H1 (cell line): ENCODE data around the gene AP2A2. TPM values are rescaled to one million over a fixed set of nuclear protein-coding genes. Genes with fewer than 3 reads are reported as not detected.

Source experiments
- HDAC6 ChIP-seq: IDR thresholded peaks from one replicate; pipeline ENCODE4 v1.7.1; 2012; ENCODE audit warnings: low read depth, mild to moderate bottlenecking, inconsistent platforms, low read length, moderate library complexity
- KDM5A ChIP-seq: fragments of 200-600 bp; IDR thresholded peaks from 2 replicates; pipeline ENCODE4 v1.7.1; 2012; ENCODE audit warnings: mild to moderate bottlenecking, low read length, inconsistent platforms, mixed read lengths
- MAFK ChIP-seq: IDR thresholded peaks from 2 replicates; pipeline ENCODE4 v1.6.1; 2012; ENCODE audit warnings: low read depth, mild to moderate bottlenecking, improper control_type of control experiment, low read length
- polyA plus RNA-seq, 7 experiments: library from polyadenylated mRNA; depleted of rRNA in 3 of 7; stranded (reverse) in 5 of 7; unstranded in 2 of 7; fragments of >200 nt in 5 of 7; fragments of 200-250 nt in 2 of 7; gene quantifications; 1 replicate in 5 of 7; 2 replicates in 1 of 7; 4 replicates in 1 of 7; pipeline versions ENCODE4 v1.2.1 to v1.2.3, GENCODE V29; 2011 to 2013; ENCODE audit warnings: missing spikeins in 2 of 7, mixed read lengths in 2 of 7
- total RNA-seq: library from RNA; stranded (reverse); fragmentation: NEBNext Ultra II Directional; extraction: Animal tissue kit (Norgen Biotek cat#: 25700); gene quantifications from 2 replicates; pipeline ENCODE4 v1.2.1, GENCODE V29; 2021
- TF ChIP-seq, protein P1 (sequence below): IDR thresholded peaks from 2 replicates; pipeline ENCODE4 v1.6.1; 2012; ENCODE audit warnings: low read length, inconsistent platforms

Gene AP2A2
- total and polyA plus RNA-seq, 2 of the 8 experiments (the other 6 are each of a cell fraction or from before 2014, with no cell fraction given), result 50.0 to 65.0 TPM

DNA sequence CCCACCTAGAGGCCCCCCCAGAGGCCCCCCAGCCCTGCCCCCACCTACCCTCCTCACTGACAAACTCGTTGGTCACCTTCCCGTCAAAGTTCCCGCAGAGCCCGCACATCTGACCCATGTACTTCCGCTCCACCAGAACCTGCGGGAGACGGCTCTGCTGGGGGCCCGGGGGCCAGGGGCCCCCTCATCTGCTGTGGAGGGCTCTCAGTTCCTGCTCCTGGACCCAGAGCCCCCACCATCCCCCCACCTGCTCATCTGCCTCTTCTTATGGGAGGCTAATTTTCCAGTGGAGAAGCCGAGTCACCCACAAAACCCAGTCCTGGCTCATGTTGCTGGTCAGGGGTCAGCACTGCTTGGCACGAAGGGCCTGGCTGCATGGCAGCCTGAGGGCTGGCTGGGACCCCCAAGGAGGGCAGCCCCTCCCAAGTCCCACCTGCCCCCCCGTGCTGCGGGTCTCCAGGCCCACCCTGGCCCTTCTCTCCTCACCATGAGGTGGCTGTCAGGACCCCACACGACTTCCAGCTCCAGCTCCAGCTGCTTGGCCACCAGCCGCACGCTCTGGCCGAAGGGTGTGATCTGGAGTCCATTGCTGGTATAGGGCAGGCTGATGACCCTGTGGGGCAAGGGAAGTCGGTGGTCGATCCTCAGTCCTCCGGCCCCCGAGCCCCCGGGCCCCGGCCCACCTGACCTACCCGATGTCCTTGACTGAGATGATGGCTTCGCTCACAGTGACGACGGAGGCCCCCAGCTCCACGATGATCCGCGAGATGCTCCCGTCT, 105.6 kb downstream of the AP2A2 start (continued):
- no peak for TF ChIP-seq KDM5A
- TF ChIP-seq MAFK, result no peak
- TF ChIP-seq, protein P1, sequence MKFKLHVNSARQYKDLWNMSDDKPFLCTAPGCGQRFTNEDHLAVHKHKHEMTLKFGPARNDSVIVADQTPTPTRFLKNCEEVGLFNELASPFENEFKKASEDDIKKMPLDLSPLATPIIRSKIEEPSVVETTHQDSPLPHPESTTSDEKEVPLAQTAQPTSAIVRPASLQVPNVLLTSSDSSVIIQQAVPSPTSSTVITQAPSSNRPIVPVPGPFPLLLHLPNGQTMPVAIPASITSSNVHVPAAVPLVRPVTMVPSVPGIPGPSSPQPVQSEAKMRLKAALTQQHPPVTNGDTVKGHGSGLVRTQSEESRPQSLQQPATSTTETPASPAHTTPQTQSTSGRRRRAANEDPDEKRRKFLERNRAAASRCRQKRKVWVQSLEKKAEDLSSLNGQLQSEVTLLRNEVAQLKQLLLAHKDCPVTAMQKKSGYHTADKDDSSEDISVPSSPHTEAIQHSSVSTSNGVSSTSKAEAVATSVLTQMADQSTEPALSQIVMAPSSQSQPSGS, result no peak
- TF ChIP-seq HDAC6, result no peak
